Suprapubic skin (tissue), 4 donors: ENCODE measurements around the gene PLCB1. TPM values are rescaled to one million over a fixed set of nuclear protein-coding genes. Genes with fewer than 3 reads are reported as not detected.

Source experiments
- DNase-seq, 2 donors: peaks; one replicate each; pipeline ENCODE4 v3.0.0-alpha.2; 2019; ENCODE audit warnings: low spot score in 2 of 2
- H3K27ac ChIP-seq: fragments of 200-600 bp; sonication (generic); one replicate; pipeline ENCODE4 v1.5.1; 2019
- H3K27me3 ChIP-seq: fragments of 200-600 bp; sonication (generic); one replicate; pipeline ENCODE4 v1.5.1; 2019
- H3K36me3 ChIP-seq: fragments of 200-600 bp; sonication (generic); one replicate; pipeline ENCODE4 v1.5.1; 2019
- H3K4me1 ChIP-seq: fragments of 200-600 bp; sonication (generic); one replicate; pipeline ENCODE4 v1.5.1; 2019
- H3K4me3 ChIP-seq: fragments of 200-600 bp; sonication (generic); one replicate; pipeline ENCODE4 v1.5.1; 2019; ENCODE audit warnings: mild to moderate bottlenecking
- H3K9me3 ChIP-seq: fragments of 200-600 bp; sonication (generic); one replicate; pipeline ENCODE4 v1.5.1; 2019
- EP300 ChIP-seq: sonication (generic); formaldehyde crosslinking; IDR thresholded peaks from one replicate; pipeline ENCODE4 v1.6.1; 2017; ENCODE audit warnings: antibody characterized with exemption
- POLR2A ChIP-seq, 2 donors: fragments of 450-650 bp; IDR thresholded peaks; one replicate each; pipeline ENCODE4 v1.6.1; 2017; ENCODE audit warnings: antibody characterized with exemption in 2 of 2, mild to moderate bottlenecking in 2 of 2, moderate library complexity in 2 of 2
- POLR2AphosphoS5 ChIP-seq, 3 donors: sonication (generic); formaldehyde crosslinking; IDR thresholded peaks; one replicate each; pipeline ENCODE4 v1.6.1; 2017; ENCODE audit warnings: antibody characterized with exemption in 3 of 3
- WGBS: methylation state at CpG from one replicate; pipeline ENCODE4 v1.1.5; 2018; 5-methylcytosine and 5-hydroxymethylcytosine counted together
- total RNA-seq, 4 donors: library from RNA; depleted of rRNA; stranded (reverse); fragments of >200 nt; gene quantifications; one replicate each; pipeline ENCODE4 v1.1.0, GENCODE V29; 2016
- TF ChIP-seq, protein P1 (sequence below), 2 donors: fragments of 200-600 bp in 1 of 2; fragments of 450-650 bp in 1 of 2; sonication (generic) in 1 of 2; IDR thresholded peaks; one replicate each; pipeline ENCODE4 v1.5.1; 2016 to 2019; ENCODE audit warnings: antibody characterized with exemption in 2 of 2, mild to moderate bottlenecking in 1 of 2, moderate library complexity in 1 of 2

Gene PLCB1
- total RNA-seq, 4 donors from 2014 or later, result 3.9 to 15.6 (median 6.7) TPM

DNA sequence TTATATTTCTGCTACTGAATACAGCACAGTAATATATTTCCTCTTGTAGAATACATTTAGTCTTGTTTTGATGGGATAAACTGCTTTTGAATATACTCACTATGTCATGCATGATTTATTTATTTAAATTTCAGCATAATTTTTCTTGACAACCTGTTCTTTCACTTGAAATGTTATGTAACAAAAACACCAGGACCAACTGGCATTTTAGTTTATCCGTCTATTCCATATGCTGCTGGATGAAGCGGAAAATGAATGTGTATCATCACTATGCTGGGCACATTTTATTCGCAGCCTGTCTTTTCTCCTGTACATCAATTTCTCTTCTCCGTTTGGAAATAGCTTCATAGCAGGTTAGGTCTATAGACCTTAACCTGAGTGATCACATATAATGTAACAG lies 730.0 kb downstream of the PLCB1 start:
- WGBS, result 93% methylated on average over 4 of the region's 4 CpGs

DNA sequence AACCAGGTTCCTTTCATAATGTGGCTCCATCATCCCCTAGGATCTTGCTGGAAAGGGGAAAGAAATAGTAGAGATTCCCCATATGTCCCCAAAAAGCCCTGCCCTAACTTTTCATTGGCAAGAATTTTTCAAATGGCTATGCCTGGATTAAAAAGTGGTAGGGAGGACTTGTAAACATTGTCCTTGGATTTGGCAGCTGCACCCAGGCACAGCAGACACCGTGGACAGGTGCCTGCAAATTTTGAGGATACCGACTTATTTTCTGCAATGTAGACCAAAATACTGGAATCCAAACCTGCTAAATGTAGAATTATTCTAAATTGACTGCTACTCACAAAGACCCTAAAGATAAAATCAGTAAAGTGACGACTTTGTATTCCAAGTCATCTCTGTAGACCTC lies 733.6 kb downstream of the PLCB1 start:
- no peaks in the 10 kb centered on the region for H3K36me3 ChIP-seq
- H3K27ac ChIP-seq, result no peak overlapping the region
- no peak for DNase-seq
- no peaks in the 10 kb centered on the region for H3K9me3 ChIP-seq
- H3K27me3 ChIP-seq, result no peaks in the 10 kb centered on the region
- TF ChIP-seq POLR2AphosphoS5 (IDR thresholded peaks at IDR 0.05) (no peak), EP300 (no peak), POLR2A (IDR thresholded peaks at IDR 0.05) (no peak)
- TF ChIP-seq, protein P1, sequence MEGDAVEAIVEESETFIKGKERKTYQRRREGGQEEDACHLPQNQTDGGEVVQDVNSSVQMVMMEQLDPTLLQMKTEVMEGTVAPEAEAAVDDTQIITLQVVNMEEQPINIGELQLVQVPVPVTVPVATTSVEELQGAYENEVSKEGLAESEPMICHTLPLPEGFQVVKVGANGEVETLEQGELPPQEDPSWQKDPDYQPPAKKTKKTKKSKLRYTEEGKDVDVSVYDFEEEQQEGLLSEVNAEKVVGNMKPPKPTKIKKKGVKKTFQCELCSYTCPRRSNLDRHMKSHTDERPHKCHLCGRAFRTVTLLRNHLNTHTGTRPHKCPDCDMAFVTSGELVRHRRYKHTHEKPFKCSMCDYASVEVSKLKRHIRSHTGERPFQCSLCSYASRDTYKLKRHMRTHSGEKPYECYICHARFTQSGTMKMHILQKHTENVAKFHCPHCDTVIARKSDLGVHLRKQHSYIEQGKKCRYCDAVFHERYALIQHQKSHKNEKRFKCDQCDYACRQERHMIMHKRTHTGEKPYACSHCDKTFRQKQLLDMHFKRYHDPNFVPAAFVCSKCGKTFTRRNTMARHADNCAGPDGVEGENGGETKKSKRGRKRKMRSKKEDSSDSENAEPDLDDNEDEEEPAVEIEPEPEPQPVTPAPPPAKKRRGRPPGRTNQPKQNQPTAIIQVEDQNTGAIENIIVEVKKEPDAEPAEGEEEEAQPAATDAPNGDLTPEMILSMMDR (IDR thresholded peaks at IDR 0.05), result no peak
- H3K4me3 ChIP-seq, result no peak overlapping the region
- 96% methylated on average over 3 of the region's 3 CpGs for WGBS
- no peaks in the 10 kb centered on the region for H3K4me1 ChIP-seq

More for the DNA sequence above, 730.0 kb downstream of the PLCB1 start:
- no peaks in the 10 kb centered on the region for H3K27me3 ChIP-seq
- no peak overlapping the region for H3K27ac ChIP-seq
- H3K9me3 ChIP-seq, result no peaks in the 10 kb centered on the region
- no peak overlapping the region for H3K4me3 ChIP-seq
- no peaks in the 10 kb centered on the region for H3K4me1 ChIP-seq
- no peaks in the 10 kb centered on the region for H3K36me3 ChIP-seq
- DNase-seq, result no peak
- TF ChIP-seq POLR2A (IDR thresholded peaks at IDR 0.05) (no peak), POLR2AphosphoS5 (IDR thresholded peaks at IDR 0.05) (no peak), EP300 (no peak)
- TF ChIP-seq, protein P1 (IDR thresholded peaks at IDR 0.05), result no peak

DNA sequence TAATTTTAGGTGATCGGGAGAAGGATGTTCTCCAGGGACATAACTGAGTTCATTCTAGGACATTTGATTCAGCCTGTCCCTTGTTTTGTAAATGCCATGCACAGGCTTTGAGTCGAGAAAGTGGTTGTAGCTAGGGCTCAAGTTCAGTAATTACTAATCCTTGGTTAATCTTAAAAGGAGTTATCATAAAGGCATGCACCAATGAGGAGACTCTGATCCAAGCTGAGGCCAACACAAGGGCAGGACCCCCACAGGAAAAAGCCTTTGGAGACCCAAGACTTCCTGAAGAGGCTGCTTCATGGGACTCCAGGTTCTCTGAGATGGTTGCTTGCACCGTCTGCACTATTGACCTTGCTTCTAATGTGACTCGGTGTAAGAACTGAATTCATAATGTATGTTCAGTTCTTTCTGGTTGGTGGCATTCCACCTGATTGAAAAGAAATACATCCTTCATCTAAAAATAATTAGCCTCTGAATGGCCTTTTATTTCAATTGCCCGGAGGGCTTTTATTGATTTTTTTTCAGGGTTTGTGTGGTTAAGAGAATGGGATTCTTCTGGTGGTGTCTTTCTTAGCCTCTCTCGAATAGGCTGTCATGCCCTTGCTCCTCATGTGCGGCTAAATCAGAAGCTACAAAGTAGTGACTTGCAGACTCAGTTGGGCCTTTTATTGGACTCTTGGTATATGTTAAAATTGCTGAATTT lies 735.1 kb downstream of the PLCB1 start:
- no peak overlapping the region for H3K27ac ChIP-seq
- no peaks in the 10 kb centered on the region for H3K4me1 ChIP-seq
- TF ChIP-seq, protein P1 (IDR thresholded peaks at IDR 0.05), result no peak
- TF ChIP-seq POLR2A (IDR thresholded peaks at IDR 0.05) (no peak), EP300 (no peak), POLR2AphosphoS5 (IDR thresholded peaks at IDR 0.05) (no peak)
- H3K4me3 ChIP-seq, result no peak overlapping the region
- WGBS, result 84% methylated on average over 7 of the region's 7 CpGs
- no peaks in the 10 kb centered on the region for H3K27me3 ChIP-seq
- DNase-seq, result no peak
- no peaks in the 10 kb centered on the region for H3K9me3 ChIP-seq
- H3K36me3 ChIP-seq, result no peaks in the 10 kb centered on the region

DNA sequence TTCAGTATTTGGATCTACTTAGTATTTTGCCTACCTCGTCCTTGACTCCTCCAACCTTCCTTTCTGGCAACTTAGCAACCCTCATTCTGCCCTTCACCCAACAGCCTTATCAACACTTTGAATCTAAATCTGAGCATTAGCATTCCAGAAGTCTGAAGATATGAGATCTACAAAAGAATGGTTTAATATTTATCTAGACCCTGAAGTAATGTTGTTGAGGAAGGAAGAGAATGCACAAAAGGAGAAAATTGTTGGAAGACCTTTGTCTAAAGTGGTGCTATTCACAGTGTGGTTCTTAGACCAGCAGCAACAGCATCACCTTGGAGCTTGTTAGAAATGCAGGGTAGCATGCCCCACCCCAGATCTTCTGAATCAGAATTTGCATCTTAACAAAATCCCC lies 738.6 kb downstream of the PLCB1 start:
- Histone ChIP-seq H3K27me3 (no peaks in the 10 kb centered on the region), H3K27ac (no peak overlapping the region), H3K36me3 (no peaks in the 10 kb centered on the region), H3K4me1 (no peaks in the 10 kb centered on the region), H3K9me3 (no peaks in the 10 kb centered on the region), H3K4me3 (no peak overlapping the region)
- 67% methylated on average over 1 of the region's 1 CpG for WGBS
- TF ChIP-seq EP300, result no peak
- no peak for DNase-seq

DNA sequence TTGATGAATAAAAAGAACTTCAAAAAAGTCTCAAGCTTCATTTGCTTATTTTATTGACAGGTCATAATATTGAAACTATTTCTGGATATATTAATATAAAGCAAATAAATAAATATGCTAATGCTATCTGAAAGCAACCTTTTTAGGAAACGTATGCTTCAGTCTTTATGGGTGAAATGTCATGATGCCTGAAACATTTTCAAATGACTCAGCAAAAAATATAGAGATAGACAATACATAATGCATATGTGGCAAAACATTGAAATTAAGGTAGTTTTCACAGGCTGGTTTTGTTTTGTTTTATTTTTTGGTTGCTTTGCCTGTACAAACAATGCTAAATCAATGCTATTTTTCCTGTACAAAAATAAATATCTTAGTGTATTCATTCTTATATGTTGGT lies 742.4 kb downstream of the PLCB1 start:
- no peak overlapping the region for H3K4me3 ChIP-seq
- no peaks in the 10 kb centered on the region for H3K9me3 ChIP-seq
- no peaks in the 10 kb centered on the region for H3K36me3 ChIP-seq
- no peak for TF ChIP-seq POLR2A (IDR thresholded peaks at IDR 0.05)
- TF ChIP-seq, protein P1 (IDR thresholded peaks at IDR 0.05), result no peak
- TF ChIP-seq EP300, result no peak
- no peak for TF ChIP-seq POLR2AphosphoS5 (IDR thresholded peaks at IDR 0.05)
- no peak overlapping the region for H3K27ac ChIP-seq
- DNase-seq, result no peak
- H3K27me3 ChIP-seq, result no peaks in the 10 kb centered on the region
- H3K4me1 ChIP-seq, result no peaks in the 10 kb centered on the region
- WGBS, result 73% methylated on average over 1 of the region's 1 CpG

DNA sequence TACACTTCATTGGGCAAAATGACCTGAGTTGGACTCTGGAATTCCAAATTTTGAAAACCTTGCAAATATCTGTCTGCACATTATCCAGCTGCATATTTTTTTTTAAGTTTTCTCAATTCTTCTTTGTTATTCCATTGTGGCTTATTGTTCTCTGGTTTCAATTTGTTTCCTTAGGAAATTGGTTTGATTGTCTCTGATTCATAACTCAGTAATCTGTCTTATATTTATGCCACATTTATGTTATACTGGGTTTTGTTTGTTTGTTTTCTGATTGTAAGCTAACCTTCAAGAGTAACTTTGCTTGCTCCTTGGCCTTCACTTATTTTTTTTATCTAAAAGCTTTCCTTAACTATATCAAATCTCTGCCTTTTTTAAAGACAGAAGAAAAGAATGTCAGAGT lies 743.5 kb downstream of the PLCB1 start:
- Histone ChIP-seq H3K9me3 (no peaks in the 10 kb centered on the region), H3K27ac (no peak overlapping the region), H3K36me3 (no peaks in the 10 kb centered on the region), H3K4me1 (no peaks in the 10 kb centered on the region), H3K4me3 (no peak overlapping the region), H3K27me3 (no peaks in the 10 kb centered on the region)
- TF ChIP-seq POLR2A (IDR thresholded peaks at IDR 0.05) (no peak), EP300 (no peak), POLR2AphosphoS5 (IDR thresholded peaks at IDR 0.05) (no peak)
- TF ChIP-seq, protein P1 (IDR thresholded peaks at IDR 0.05), result no peak
- no peak for DNase-seq
